ENCODE measurements around the gene BCL2A1. TPM values are rescaled to one million over a fixed set of nuclear protein-coding genes. Genes with fewer than 3 reads are reported as not detected.

Gene BCL2A1
- total RNA-seq, 2 donors from 2014 or later: not detected

DNA sequence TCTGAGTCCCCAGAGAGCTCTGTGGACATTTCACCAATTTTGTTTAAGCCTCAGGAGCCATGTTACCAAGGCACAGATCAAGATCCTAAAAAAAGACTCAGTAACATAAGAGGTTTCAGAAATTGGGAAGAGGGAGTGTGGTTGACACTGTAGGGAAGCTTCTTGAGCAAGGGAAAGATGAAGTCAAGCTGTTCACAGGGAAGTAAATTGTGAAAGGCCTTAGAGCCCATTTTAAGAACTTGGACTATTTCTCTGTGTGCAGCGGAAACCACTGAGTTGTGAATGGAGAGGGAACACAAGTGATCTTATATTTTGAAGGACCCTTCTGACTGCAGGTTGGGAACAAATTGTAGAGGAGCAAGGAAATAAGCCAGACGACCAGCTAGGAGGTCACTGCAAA is 18.7 kb downstream of the BCL2A1 start:
- TF ChIP-seq, protein P1, sequence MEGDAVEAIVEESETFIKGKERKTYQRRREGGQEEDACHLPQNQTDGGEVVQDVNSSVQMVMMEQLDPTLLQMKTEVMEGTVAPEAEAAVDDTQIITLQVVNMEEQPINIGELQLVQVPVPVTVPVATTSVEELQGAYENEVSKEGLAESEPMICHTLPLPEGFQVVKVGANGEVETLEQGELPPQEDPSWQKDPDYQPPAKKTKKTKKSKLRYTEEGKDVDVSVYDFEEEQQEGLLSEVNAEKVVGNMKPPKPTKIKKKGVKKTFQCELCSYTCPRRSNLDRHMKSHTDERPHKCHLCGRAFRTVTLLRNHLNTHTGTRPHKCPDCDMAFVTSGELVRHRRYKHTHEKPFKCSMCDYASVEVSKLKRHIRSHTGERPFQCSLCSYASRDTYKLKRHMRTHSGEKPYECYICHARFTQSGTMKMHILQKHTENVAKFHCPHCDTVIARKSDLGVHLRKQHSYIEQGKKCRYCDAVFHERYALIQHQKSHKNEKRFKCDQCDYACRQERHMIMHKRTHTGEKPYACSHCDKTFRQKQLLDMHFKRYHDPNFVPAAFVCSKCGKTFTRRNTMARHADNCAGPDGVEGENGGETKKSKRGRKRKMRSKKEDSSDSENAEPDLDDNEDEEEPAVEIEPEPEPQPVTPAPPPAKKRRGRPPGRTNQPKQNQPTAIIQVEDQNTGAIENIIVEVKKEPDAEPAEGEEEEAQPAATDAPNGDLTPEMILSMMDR (conservative IDR thresholded peaks at IDR 0.05): no peak
- 97 to 100% methylated on average over 1 to 2 of the region's 2 CpGs for WGBS, 2 experiments (ENCODE audit: insufficient coverage in 1 of 2, insufficient read length in 1 of 2)
- no peak for DNase-seq

DNA sequence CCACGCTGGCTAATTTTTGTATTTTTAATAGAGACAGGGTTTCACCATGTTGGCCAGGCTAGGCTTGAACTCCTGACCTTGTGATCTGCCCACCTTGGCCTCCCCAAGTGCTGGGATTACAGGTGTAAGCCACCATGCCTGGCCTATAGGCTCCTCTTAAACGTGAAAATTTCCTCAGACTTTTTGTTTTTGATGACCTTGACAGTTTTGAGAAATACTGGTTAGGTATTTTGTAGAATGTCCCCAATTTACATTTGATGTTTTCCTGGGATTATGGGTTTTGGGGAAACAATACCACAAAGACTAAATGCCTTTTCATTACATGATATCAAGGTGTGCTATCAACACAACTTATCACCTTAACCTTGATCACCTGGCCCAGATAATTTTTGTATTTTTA is 20.7 kb downstream of the BCL2A1 start:
- H3K27me3 Mint-ChIP-seq (ENCODE audit: insufficient read depth): no peaks in the 10 kb centered on the region
- no peaks in the 10 kb centered on the region for H3K4me1 ChIP-seq (ENCODE audit: control insufficient read depth, insufficient read depth, low read length)
- H3K27me3 ChIP-seq (ENCODE audit: control insufficient read depth, insufficient read depth, low read length, poor library complexity, severe bottlenecking): no peaks in the 10 kb centered on the region
- DNase-seq: no peak
- no peaks in the 10 kb centered on the region for H3K36me3 ChIP-seq (ENCODE audit: control insufficient read depth, insufficient read depth, low read length)
- H3K27ac Mint-ChIP-seq: no peak overlapping the region
- no peak overlapping the region for H3K4me3 ChIP-seq (ENCODE audit: low read length)
- no peaks in the 10 kb centered on the region for H3K9me3 Mint-ChIP-seq
- H3K9me3 ChIP-seq (ENCODE audit: control insufficient read depth, low read length): no peaks in the 10 kb centered on the region
- H3K36me3 Mint-ChIP-seq (ENCODE audit: low read depth): no peaks in the 10 kb centered on the region
- 81% methylated on average over 2 of the region's 2 CpGs; no CpG with 5 or more reads in 1 of the 2 experiments for WGBS, 2 experiments (ENCODE audit: insufficient coverage in 1 of 2, insufficient read length in 1 of 2)
- no peaks in the 10 kb centered on the region for H3K4me1 Mint-ChIP-seq
- TF ChIP-seq, protein P1 (conservative IDR thresholded peaks at IDR 0.05): no peak
- H3K27ac ChIP-seq (ENCODE audit: low read depth, low read length): no peak overlapping the region
- no peak overlapping the region for H3K4me3 Mint-ChIP-seq
- no peak overlapping the region for H3K9ac ChIP-seq (ENCODE audit: extremely low read depth, low read length, poor library complexity, severe bottlenecking)

More for the DNA sequence above, 18.7 kb downstream of the BCL2A1 start:
- no peak overlapping the region for H3K4me3 Mint-ChIP-seq
- H3K36me3 ChIP-seq (ENCODE audit: control insufficient read depth, insufficient read depth, low read length): no peaks in the 10 kb centered on the region
- no peaks in the 10 kb centered on the region for H3K36me3 Mint-ChIP-seq (ENCODE audit: low read depth)
- no peaks in the 10 kb centered on the region for H3K4me1 ChIP-seq (ENCODE audit: control insufficient read depth, insufficient read depth, low read length)
- H3K9me3 Mint-ChIP-seq: no peaks in the 10 kb centered on the region
- no peak overlapping the region for H3K27ac ChIP-seq (ENCODE audit: low read depth, low read length)
- H3K9me3 ChIP-seq (ENCODE audit: control insufficient read depth, low read length): no peaks in the 10 kb centered on the region
- no peaks in the 10 kb centered on the region for H3K4me1 Mint-ChIP-seq
- H3K9ac ChIP-seq (ENCODE audit: extremely low read depth, low read length, poor library complexity, severe bottlenecking): no peak overlapping the region
- no peak overlapping the region for H3K27ac Mint-ChIP-seq
- no peaks in the 10 kb centered on the region for H3K27me3 ChIP-seq (ENCODE audit: control insufficient read depth, insufficient read depth, low read length, poor library complexity, severe bottlenecking)
- no peaks in the 10 kb centered on the region for H3K27me3 Mint-ChIP-seq (ENCODE audit: insufficient read depth)
- H3K4me3 ChIP-seq (ENCODE audit: low read length): no peak overlapping the region

DNA sequence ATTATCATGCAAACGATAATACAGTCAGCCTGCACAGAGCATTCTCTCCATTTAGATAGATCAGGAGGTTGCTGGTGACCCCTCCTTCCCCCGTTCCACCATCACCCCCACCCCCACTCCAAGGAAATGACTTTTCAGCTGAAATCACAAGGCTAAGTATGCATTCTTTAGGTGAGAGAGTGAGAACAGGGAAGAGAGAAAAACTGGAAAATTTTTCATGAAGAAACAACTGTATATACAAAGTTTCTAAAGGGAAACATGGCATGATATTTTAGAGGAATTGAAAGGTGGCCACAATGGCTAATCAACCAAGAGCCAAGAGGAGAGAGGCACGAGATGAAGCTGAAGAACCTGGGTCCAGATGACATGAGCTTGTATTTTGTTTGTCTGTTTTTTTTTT is 22.2 kb downstream of the BCL2A1 start:
- Histone ChIP-seq H3K9ac (ENCODE audit: extremely low read depth, low read length, poor library complexity, severe bottlenecking) (no peak overlapping the region), H3K27ac (ENCODE audit: low read depth, low read length) (no peak overlapping the region), H3K4me3 (ENCODE audit: low read length) (no peak overlapping the region), H3K36me3 (ENCODE audit: control insufficient read depth, insufficient read depth, low read length) (no peaks in the 10 kb centered on the region), H3K27me3 (ENCODE audit: control insufficient read depth, insufficient read depth, low read length, poor library complexity, severe bottlenecking) (no peaks in the 10 kb centered on the region), H3K9me3 (ENCODE audit: control insufficient read depth, low read length) (no peaks in the 10 kb centered on the region), H3K4me1 (ENCODE audit: control insufficient read depth, insufficient read depth, low read length) (no peaks in the 10 kb centered on the region)
- H3K27me3 Mint-ChIP-seq (ENCODE audit: insufficient read depth): no peaks in the 10 kb centered on the region
- H3K9me3 Mint-ChIP-seq: no peaks in the 10 kb centered on the region
- H3K27ac Mint-ChIP-seq: no peak overlapping the region
- DNase-seq: no peak
- no peaks in the 10 kb centered on the region for H3K36me3 Mint-ChIP-seq (ENCODE audit: low read depth)
- WGBS, 2 experiments (ENCODE audit: insufficient coverage in 1 of 2, insufficient read length in 1 of 2): 85 to 100% methylated on average over 1 to 3 of the region's 3 CpGs
- TF ChIP-seq, protein P1 (conservative IDR thresholded peaks at IDR 0.05): no peak
- no peak overlapping the region for H3K4me3 Mint-ChIP-seq
- H3K4me1 Mint-ChIP-seq: peaks cover 13% of the 10 kb centered on the region

All from endodermal cell (in vitro differentiated cells).